GM12891 (cell line): Measurements from ENCODE around the gene APOA4.

Experiments
- POLR2A ChIP-seq: IDR thresholded peaks from 2 replicates; pipeline ENCODE4 v1.6.1; 2011; ENCODE audit warnings: low read depth, low read length, control low read depth
- POLR2AphosphoS5 ChIP-seq: IDR thresholded peaks from 2 replicates; pipeline ENCODE4 v1.6.1; 2011; ENCODE audit warnings: low read depth, low read length, control low read depth
- POU2F2 ChIP-seq: IDR thresholded peaks from 2 replicates; pipeline ENCODE4 v1.6.1; 2011; ENCODE audit warnings: low read depth, mild to moderate bottlenecking, control low read depth, low read length, moderate library complexity
- SPI1 ChIP-seq: IDR thresholded peaks from 2 replicates; pipeline ENCODE4 v1.6.1; 2011; ENCODE audit warnings: low read depth, low read length, control low read depth
- TAF1 ChIP-seq: IDR thresholded peaks from 2 replicates; pipeline ENCODE4 v1.6.1; 2011; ENCODE audit warnings: low read depth, low read length, control low read depth

GRCh38 chr11:116865696-116866095 is 42.6 kb upstream of the APOA4 start:
- TF ChIP-seq POLR2A = no peak
- no peak for TF ChIP-seq POLR2AphosphoS5
- TF ChIP-seq SPI1 = no peak
- TF ChIP-seq POU2F2 = no peak
- no peak for TF ChIP-seq TAF1
